ENCODE measurements around the gene TBC1D9.

The TBC1D9 gene

GRCh38 chr4:140719686-140720085, 36.5 kb downstream of the TBC1D9 start:
- no peak for DNase-seq

- no peak for DNase-seq
Measured at GRCh38 chr4:140719022-140719421, 37.2 kb downstream of the TBC1D9 start.

- no peak for DNase-seq
Measured at GRCh38 chr4:140718241-140718952, 37.8 kb downstream of the TBC1D9 start.

GRCh38 chr4:140717313-140717712, 38.9 kb downstream of the TBC1D9 start:
- no peak for DNase-seq

- no peak for DNase-seq
Measured at GRCh38 chr4:140715119-140715518, 41.1 kb downstream of the TBC1D9 start.

- DNase-seq, result no peak
Measured at GRCh38 chr4:140711910-140712309, 44.3 kb downstream of the TBC1D9 start.

- no peak for DNase-seq
Measured at GRCh38 chr4:140710908-140711622, 45.1 kb downstream of the TBC1D9 start.

GRCh38 chr4:140707325-140707724, 48.9 kb downstream of the TBC1D9 start:
- no peak for DNase-seq

- DNase-seq, result no peak
Measured at GRCh38 chr4:140706665-140707064, 49.5 kb downstream of the TBC1D9 start.

- DNase-seq, result no peak
Measured at GRCh38 chr4:140706276-140706625, 49.9 kb downstream of the TBC1D9 start.

- DNase-seq, result no peak
Measured at GRCh38 chr4:140705625-140706275, 50.4 kb downstream of the TBC1D9 start.

- DNase-seq, result no peak
Measured at GRCh38 chr4:140704964-140705363, 51.2 kb downstream of the TBC1D9 start.

- no peak for DNase-seq
Measured at GRCh38 chr4:140704392-140704960, 51.7 kb downstream of the TBC1D9 start.

GRCh38 chr4:140703463-140703862, 52.7 kb downstream of the TBC1D9 start:
- no peak for DNase-seq

- DNase-seq, result no peak
Measured at GRCh38 chr4:140702096-140702757, 54.0 kb downstream of the TBC1D9 start.

- no peak for DNase-seq
Measured at GRCh38 chr4:140701071-140701470, 55.1 kb downstream of the TBC1D9 start.

- no peak for DNase-seq
Measured at GRCh38 chr4:140697709-140698560, 58.2 kb downstream of the TBC1D9 start.

GRCh38 chr4:140695483-140695882, 60.7 kb downstream of the TBC1D9 start:
- DNase-seq, result no peak

- DNase-seq, result no peak
Measured at GRCh38 chr4:140693562-140693961, 62.6 kb downstream of the TBC1D9 start.

GRCh38 chr4:140691369-140691768, 64.8 kb downstream of the TBC1D9 start:
- no peak for DNase-seq

GRCh38 chr4:140690093-140690492, 66.1 kb downstream of the TBC1D9 start:
- DNase-seq, result no peak

GRCh38 chr4:140689623-140690022, 66.6 kb downstream of the TBC1D9 start:
- DNase-seq, result no peak

Data from NCI-H524 treated with DMSO at 0.1 percent for 48 hours (cell line).